ENCODE data around the gene CALCOCO2.

Gene CALCOCO2

GRCh38 chr17:48912476-48912875 lies 81.6 kb downstream of the CALCOCO2 start:
- DNase-seq (ENCODE audit: low spot score) (no peak), FAIRE-seq (no peak)
